SKM-1 (cell line): ENCODE data around the gene SYTL1.
"Not testable (repeated sequence)": the region's sequence is repeated elsewhere in the genome, so short reads cannot be mapped to it uniquely, and the experiment has no call there.

Experiments
- DNase-seq: peaks from one replicate; lab custom pipeline; 2025; ENCODE audit not compliant: unreplicated experiment; lab: John Stamatoyannopoulos, UW

The SYTL1 gene

DNA sequence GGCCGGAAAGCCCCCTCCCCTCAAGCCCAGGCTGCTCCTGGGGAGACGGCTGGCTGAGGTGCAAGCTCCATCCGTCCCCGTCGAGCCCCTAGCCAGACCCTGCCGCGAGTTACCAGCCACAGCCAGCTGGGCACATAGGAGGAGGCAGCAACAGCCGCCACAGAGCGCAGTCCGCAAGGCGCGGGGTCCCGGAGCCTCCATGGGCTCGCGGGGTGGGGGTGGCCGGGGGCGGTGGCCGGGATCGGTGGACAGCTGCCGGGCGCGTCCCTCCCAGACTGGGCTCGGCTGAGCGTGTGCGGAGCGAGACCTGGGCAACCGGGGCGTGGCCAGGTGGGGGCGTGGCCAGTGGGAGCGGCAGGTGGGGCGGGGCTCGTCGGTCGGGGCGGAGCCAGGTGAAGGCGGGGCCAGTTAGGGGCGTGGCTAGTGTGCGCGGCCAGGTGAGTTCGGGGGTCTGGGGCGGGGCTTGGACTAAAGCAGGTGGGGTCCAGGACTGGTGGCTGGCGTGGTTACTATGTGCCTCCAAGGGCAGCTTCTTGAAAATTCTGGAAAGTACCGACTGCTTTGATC is 41.3 kb downstream of the SYTL1 start, which contains the start of gene CD164L2:
Gene CD164L2 (minus strand): TSS at position 295 of the 567 bp plus-strand sequence. CDS start 94 bp downstream, at position 201.
- DNase-seq = no peak

DNA sequence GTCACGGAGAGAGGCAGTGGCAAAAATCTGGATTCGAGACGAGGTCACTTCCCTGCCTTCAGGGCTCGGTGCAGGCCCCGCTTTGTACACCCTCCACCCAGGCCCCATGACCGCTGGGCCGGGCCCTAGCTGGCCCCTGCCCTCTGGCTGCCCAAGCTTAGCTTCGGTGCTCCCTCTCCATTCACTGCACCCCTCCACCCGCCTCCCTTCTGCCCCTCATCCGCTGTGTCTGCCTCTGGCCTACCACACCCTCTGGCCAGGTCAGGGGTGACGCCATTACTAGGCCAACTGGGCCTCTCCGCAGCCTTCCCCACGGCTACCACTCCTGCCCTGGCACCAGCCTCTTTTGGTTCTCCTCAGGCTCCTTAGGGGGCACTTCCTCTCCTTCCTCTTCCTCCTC is 41.8 kb downstream of the SYTL1 start:
- DNase-seq = no peak

DNA sequence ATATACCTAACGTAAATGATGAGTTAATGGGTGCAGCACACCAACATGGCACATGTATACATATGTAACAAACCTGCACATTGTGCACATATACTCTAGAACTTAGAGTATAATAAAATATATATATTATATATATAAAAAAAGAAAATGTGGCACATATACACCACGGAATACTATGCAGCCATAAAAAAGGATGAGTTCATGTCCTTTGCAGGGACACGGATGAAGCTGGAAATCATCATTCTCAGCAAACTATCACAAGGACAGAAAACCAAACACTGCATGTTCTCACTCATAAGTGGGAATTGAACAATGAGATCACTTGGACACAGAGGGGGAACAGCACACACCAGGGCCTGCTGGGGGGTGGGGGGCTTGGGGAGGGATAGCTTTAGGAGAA is 43.0 kb downstream of the SYTL1 start:
- not testable (repeated sequence) for DNase-seq

DNA sequence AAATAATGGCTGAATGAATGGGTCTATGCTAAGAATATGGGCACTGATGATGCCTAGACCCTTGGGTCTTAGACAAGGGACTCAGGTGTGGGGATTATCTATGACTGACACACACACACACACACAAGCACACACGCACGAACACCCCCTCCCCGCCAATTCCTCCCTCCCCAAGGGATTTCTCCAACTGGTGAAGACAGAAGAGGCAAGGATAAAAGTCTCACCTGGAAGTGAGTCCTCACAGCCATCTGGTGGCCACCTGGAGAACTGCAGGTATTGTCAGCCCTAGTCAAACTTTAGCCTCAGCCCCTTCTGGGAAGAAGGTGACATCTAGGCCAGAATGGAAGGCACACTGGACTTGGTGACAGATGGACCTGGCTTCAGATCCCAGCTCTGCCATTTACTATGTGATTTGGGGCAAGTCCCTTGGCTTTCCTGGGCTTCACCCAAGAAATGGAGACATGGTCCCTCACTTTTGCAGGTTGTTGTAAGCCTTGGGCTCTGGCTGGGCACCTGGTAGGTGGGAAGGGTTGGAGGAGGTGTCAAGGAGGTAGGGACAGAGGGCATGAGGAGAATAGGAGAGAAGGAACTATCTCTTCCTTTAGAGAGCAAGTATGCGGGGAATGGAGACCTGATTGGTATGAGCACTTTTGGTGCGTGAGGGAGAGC is 46.6 kb downstream of the SYTL1 start:
- DNase-seq = peak; percentile 25

DNA sequence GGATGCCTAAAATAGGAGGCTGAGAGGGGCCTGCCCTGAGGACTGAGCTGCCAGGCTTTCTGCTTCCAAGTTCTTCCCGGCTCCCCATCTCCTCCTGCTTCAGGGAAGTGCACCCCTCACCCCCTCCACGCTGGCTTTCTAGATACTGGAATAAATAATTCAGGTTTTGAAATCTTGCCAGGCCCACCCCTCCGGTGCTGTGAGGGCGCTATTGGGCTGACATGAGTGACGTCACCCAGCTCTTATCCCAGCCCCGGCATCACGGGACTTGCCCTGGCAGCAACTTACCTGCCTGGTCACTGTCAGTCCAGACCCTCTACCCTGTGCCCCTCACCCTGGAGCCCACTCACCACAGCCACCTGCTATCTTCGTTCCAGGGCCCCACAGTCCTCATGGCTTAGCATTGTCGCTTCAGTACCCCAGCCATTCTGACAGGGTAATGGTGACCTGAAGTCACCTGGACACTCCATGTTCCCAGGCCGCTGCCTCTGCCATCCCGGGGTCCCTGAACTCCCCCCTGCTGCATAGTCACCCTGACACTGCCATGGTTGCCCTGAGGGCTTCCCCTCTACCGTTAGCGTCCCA is 49.8 kb downstream of the SYTL1 start:
- DNase-seq = no peak

DNA sequence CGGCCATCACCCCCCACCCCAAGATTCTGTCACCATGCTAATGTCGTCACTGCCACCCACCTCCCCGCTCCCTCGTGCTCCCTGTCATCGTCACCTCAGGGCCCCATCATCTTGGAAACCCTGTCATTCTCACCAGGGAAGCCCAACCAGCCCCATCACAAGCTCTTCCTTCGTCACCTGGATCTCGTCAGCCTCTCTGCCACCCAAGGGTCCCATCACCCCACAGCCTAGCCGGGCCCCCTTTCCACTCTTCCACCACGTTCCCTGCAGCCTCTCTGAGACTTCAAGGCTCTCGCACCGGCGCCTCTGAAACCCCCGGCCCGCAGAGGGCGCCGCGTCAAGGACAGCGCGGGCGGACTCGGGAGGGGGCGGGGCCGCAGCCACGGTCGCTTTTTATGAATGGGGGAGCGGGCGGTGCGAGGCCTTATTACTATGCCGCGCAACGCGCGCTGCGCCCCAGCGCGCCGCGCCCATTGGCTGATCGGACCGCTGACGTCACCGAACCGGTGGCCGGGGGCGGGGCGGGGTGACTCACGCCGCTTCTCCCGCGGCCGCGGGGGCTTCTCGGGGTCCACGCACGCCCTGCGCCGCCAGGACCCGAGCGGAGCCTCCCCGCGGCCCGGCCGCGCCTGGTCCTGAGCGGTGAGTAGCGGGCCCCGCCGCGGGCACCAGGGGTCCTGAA is 50.4 kb downstream of the SYTL1 start, which contains the start of gene GPR3:
Gene GPR3 (plus strand): TSS at position 527 of the 682 bp plus-strand sequence. CDS start 1,177 bp downstream, outside the sequence.
- DNase-seq = peak; percentile 75

DNA sequence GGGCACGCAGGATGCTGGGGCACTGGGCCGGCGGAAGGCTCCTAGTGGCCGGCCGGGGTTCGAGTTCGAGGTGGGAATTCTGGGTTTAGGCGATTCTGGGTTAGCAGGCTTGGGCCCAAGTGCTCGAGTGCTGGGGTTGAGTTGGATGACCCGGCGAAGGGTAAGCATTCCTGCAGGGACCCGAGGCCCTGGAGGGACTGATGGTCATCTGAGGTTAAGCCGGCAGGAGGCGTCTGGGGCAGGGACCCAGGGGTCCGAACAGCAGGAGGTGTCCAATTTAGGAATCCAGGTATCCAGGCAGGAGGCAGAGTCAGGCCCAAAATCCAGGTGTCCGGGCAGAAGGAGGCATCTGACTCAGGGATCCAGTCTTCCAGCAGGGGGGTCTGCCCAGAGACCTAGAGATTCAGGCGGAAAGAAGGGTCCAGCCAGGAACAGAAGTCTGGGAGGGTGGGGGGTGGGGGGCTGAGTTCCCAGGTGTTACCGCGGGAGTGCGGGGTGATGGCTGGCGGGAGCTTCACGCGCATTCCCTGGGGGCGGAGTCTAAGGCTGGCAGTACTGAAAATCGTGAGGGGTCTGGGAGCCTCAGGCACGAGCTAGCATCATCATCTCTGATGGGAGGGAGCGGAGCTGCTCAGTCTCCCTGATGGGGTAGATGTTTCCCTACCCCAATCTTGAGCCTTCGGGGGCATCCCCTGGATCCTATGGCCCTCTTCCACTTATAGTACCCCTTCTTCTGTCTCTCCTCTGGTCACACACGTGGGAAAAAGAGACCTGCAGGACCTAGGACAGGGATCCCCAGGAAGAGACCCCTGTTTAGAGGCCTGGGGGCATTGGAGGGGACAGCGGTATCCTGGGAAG is 51.2 kb downstream of the SYTL1 start:
- DNase-seq = no peak

DNA sequence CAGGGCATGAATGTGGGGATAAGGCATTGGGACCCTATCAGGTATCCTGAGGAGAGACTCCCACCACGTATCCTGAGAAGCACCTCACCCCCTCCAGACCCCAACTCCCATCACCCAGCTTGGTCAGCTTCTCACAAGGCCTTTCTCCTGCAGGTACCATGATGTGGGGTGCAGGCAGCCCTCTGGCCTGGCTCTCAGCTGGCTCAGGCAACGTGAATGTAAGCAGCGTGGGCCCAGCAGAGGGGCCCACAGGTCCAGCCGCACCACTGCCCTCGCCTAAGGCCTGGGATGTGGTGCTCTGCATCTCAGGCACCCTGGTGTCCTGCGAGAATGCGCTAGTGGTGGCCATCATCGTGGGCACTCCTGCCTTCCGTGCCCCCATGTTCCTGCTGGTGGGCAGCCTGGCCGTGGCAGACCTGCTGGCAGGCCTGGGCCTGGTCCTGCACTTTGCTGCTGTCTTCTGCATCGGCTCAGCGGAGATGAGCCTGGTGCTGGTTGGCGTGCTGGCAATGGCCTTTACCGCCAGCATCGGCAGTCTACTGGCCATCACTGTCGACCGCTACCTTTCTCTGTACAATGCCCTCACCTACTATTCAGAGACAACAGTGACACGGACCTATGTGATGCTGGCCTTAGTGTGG is 51.9 kb downstream of the SYTL1 start:
- no peak for DNase-seq

DNA sequence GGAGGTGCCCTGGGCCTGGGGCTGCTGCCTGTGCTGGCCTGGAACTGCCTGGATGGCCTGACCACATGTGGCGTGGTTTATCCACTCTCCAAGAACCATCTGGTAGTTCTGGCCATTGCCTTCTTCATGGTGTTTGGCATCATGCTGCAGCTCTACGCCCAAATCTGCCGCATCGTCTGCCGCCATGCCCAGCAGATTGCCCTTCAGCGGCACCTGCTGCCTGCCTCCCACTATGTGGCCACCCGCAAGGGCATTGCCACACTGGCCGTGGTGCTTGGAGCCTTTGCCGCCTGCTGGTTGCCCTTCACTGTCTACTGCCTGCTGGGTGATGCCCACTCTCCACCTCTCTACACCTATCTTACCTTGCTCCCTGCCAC is 52.4 kb downstream of the SYTL1 start:
- DNase-seq = no peak

DNA sequence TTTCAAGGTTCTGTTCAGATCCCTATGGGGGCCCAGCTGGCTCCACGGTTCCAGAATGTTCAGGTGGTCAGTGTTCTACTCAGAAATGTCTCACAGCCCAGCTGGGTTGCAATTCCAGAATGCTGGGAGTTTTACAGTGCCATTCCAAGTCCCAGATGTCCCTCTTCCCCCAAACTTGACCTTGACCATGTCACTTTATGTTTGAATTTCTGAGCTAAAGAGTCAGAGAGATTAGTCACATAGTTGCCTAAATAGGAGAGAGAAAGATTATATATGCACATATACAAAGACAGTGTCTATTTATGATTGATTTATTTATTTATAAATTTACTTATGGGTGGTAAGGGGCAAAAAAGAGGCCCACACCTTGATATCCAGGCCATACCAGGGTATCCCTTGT is 53.1 kb downstream of the SYTL1 start:
- DNase-seq = no peak

DNA sequence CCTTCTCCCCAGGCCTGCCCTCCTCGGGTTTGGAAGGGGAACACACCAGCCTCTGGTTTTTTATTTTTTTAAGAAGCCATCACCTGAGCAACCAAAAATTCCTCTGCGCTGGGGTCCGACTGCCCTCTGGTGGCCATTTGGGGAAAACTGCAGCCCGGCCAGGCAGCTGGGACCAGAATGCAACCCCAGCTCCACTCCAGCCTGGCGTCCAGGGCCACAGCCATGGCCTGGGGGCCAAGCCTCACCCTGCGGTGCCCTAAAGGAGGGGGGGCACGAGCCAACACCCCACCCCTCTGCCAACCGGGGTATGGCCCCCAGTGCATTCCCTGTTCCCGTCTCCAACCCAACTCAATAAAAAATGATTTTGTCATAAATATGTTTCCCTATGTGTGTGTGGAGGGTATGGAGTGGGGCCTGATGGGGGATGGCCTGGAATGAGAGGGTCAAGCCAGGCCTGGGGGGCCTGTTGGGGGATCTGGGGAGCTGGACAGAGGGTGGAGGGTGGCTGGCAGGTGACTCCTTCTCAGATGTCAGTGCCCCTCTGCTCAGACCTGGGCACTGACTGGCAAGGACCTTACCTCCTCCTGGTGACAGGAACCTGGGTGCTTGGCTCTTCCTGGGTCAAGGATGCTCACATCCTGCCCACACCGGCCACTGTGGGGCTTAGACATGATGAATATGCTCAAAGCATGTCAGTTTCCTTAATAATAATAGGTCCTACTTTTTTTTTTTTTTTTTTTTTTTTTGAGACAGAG is 53.8 kb downstream of the SYTL1 start:
- DNase-seq = peak; percentile 46

DNA sequence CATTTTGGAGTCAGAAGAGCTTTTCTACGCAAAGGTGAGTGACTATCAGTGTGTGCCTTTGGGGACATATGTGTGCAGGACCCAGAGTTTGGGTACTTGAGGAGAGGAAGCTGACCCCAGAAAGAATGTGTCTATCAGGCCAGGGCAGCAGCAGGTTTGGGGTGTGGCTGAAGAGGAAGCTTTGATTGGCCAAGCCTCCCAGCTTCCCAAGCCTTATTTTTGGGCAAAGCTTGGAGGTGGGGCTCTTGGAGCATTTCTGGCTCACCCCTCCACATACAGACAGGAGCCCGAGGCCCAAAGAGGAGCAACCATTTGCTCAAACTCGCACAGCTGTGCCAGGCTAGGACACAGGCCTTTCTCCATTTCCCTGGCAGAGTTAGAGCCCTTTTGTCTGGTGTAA is 55.3 kb downstream of the SYTL1 start:
- DNase-seq = no peak

DNA sequence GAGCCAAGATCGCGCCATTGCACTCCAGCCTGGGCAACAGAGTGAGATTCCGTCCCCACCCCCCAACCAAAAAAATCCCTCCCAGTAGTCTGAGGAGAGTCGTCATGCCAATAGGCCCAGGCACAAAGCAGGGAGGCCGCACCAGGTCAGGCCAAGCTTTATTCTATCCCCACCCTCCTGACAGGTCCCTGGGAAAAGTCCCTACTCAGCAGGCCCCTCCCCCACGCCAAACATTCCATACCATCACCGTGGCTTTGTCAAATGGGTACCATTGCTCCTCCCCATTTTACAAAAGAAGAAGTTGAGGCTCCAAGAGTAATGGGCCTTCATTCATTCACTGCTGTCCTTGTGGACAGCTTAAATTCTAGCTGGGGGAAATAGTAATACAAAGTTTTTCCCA is 55.9 kb downstream of the SYTL1 start:
- no peak for DNase-seq

DNA sequence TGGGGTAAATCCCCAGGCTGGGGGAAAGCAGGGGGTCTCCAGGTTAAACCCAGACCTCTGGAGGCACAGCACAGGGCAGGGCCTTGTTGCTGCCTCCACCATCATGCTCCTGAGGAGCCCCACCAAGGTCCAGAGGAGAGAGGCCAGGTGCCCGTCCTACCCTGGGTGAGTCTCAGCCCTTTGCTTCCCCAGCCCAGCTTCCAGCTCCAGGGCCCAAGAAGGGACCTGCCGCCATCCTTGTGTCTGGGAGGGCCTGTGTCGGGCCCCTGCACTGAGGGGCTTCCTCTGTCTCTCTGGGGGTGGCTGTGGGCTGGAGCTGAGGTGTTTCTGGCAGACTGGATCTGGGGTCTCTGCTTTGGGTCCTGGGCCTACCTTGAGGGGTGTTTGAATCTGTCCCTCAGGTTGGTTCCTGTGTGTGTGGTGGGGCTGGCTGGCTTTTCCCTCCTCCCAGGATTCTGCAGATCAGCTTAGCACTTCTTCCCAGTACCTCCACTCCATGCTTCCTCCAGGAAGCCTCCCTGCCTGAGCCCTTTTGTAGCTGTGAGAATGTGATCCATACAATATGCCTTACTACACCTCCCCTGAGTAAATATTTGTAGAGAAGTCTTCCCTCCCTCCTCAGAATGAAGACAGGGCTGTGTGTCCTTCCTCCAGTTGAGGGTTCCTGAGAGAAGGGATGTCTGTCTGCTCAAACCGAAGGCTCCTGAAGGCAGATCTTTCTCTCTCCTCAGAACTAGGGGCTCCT is 56.8 kb downstream of the SYTL1 start:
- DNase-seq = no peak

DNA sequence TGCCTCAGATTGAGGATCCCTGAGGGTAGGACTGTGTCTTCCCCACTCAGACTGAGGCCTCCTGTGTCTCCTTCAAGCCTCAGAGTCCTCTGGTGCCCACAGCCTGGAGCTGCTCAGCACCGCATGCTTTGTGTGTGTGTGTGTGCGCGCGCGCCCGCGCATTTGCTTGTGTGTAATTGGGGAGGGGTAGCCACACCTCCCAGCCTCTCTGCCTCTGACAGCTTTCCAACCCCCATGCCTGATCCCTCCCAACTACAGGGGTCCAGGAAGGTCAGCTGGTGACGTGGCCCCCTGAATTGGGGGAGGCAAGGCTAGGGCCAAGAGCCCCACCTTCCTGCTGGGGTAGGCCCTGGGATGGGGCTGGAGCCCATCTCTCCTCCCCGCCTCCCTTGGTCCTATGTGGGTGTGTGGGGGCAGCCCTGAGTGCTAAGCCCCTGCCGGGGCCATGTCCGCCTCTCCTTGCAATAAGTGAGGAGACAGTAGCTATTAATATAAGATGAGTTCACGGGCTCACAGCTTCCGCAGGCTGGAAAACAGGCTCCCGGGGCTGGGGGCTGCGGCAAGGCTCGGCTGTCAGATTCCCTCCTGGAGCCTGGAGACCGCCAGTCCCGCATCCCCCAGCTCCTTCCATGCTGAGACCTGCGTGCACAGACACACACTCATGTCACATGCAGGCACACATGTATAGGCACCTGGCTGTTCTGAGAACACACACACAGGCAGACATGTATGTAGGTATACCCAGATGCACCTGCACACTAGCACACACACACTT is 57.6 kb downstream of the SYTL1 start:
- no peak for DNase-seq

DNA sequence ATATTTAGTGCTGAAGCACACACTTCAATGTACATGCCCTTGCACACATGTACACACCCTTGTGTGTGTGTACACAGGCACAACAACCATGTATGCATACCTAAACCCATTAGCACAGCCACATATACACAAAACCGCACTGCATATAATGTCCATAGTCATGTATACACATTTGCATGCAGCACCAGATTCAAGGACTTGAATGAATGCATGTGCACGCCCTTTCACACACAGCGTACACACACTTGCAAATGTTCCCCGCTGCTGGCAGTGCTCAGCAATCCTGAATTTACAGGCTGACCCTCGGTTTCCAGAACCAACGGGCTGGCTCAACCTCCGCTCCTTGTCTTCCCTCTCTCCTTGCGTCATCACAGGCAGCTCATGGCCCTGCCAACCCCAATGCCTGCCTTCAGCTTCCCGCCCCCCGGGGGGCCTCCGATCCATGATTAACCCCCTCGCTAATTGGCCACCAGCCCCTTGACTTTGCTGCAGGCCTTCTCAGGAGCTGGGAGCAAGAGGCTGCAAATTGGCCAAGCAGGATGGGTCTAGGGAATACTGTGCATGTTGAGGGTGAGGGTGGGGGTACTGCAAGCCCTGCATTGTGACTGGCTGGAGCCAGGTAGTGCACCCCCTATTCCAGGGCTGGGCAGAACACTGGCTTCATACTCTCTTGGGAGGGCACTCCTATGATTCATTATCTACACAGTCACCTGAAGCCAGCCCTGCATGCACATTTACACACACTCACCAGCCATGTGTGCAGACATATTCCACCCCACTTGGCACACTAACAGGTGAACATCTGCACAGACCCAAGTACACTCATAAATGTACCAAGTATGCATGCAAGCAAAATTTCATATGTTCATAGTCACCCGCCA is 58.5 kb downstream of the SYTL1 start:
- no peak for DNase-seq

DNA sequence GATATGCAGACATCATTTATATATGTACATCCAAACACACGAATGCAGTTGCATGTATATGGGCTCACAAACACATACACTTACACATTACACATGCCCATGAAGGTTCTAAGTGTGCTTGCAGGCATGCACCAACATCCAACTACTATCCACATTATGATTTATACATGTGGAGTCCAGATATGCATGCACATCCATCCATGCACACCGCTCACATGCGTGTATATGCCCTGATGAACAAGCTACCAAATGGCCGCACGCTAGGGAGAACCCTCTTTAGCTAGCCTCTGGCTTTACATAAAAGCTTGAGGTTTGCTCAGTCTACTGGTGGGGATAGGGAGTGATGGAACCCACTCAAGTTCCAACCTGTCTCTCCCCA is 59.1 kb downstream of the SYTL1 start:
- DNase-seq = no peak
